Measurements from ENCODE around the gene PTBP3. TPM values are rescaled to one million over a fixed set of nuclear protein-coding genes. Genes with fewer than 3 reads are reported as not detected.
A peak's percentile ranks its signal among the peaks of the same experiment; 100 is the strongest.
"Not testable (repeated sequence)": the region's sequence is repeated elsewhere in the genome, so short reads cannot be mapped to it uniquely, and the experiment has no call there.

PTBP3 gene
- total RNA-seq, 1 experiment from 2014 or later, result 100 TPM

DNA sequence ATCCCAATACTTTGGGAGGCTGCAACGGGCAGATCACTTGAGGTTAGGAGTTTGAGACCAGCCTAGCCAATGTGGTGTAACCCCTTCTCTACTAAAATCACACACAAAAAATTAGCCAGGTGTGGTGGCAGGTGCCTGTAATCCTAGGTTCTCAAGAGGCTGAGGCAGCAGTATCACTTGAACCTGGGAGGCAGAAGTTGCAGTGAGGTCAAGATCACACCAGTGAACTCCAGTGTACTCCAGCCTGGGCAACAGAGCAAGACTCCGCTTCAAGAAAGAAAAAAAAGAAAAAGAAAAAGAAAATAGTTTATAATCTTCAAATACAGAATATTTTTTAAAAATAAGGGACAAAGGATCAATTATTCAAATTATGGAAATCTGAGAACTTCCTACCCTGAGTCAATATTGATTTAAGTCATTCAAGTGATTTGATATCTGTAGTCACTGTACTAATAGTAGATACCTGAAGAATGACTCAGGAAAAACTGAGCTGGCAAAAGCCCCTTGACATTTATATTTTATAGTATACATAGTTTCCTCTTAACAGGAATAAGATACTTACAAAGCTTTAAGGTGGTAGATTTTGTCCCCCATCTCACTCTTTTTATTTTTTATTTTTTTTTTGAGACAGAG, 61.8 kb downstream of the PTBP3 start:
- DNase-seq (ENCODE audit: low spot score) (no peak), ATAC-seq (no peak)
- no peak for TF ChIP-seq NR3C1 (CRISPR knock-in tag; conservative IDR thresholded peaks at IDR 0.05; ENCODE audit: low read depth)
- TF ChIP-seq, protein P1, sequence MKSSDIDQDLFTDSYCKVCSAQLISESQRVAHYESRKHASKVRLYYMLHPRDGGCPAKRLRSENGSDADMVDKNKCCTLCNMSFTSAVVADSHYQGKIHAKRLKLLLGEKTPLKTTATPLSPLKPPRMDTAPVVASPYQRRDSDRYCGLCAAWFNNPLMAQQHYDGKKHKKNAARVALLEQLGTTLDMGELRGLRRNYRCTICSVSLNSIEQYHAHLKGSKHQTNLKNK (CRISPR knock-in tag; IDR thresholded peaks at IDR 0.05), result no peak
- no peak for TF ChIP-seq FOXP1 (CRISPR knock-in tag; IDR thresholded peaks at IDR 0.05; ENCODE audit: borderline replicate concordance)
- TF ChIP-seq OVOL2 (CRISPR knock-in tag; IDR thresholded peaks at IDR 0.05; ENCODE audit: borderline replicate concordance), result no peak
- TF ChIP-seq ZBTB21 (CRISPR knock-in tag; IDR thresholded peaks at IDR 0.05; ENCODE audit: borderline replicate concordance), result no peak
- no peak for TF ChIP-seq IRF2 (CRISPR knock-in tag; IDR thresholded peaks at IDR 0.05; ENCODE audit: borderline replicate concordance, low read depth)
- no peaks in the 10 kb centered on the region for H3K27me3 Mint-ChIP-seq (ENCODE audit: low read depth)
- no peak overlapping the region for H3K27ac Mint-ChIP-seq
- no peaks in the 10 kb centered on the region for H3K9me3 Mint-ChIP-seq
- ChIA-PET CTCF (no interaction called here), POLR2A (no interaction called here)
- no peak overlapping the region for H3K4me3 Mint-ChIP-seq
- no peaks in the 10 kb centered on the region; the same call in 1 of the 2 replicates for H3K36me3 Mint-ChIP-seq
- H3K4me1 Mint-ChIP-seq, result peaks cover 21% of the 10 kb centered on the region

DNA sequence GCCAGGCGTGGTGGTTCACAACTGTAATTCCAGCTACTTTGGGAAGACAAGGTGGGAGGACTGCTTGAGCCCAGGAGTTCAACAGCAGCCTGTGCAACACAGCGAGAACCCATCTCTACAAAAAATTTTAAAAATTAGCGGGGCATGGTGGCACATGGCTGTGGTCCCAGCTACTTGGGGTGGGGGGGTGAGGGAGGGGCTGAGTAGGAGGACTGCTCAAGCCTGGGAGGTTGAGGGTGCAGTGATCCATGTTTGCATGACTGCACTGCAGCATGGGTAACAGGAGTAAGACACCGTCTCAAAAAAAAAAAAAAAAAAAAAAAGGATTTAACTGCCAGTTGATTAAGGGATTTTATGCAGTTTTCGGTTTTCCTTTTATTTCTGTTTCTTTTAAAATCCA, 65.0 kb downstream of the PTBP3 start:
- POLR2A ChIA-PET, result no interaction called here
- no peaks in the 10 kb centered on the region for H3K27me3 Mint-ChIP-seq (ENCODE audit: low read depth)
- H3K36me3 Mint-ChIP-seq, result no peaks in the 10 kb centered on the region; the same call in 1 of the 2 replicates
- 0 out of 2 replicates have a peak overlapping the region, but pooled peaks have one; percentile 19 for H3K27ac Mint-ChIP-seq
- H3K4me3 Mint-ChIP-seq, result no peak overlapping the region
- ATAC-seq, result no peak
- no peak for DNase-seq (ENCODE audit: low spot score)
- CTCF ChIA-PET, result interaction anchor here (0.6 kb wide), 2 partner anchors 26 to 58 kb away, joined by 3 read pairs; no protein-coding TSS in a partner anchor
- no peaks in the 10 kb centered on the region for H3K9me3 Mint-ChIP-seq
- H3K4me1 Mint-ChIP-seq, result peaks cover 13% of the 10 kb centered on the region
- TF ChIP-seq ZNF219 (CRISPR knock-in tag; IDR thresholded peaks at IDR 0.05; ENCODE audit: borderline replicate concordance), result no peak
- TF ChIP-seq FOXJ3 (CRISPR knock-in tag; IDR thresholded peaks at IDR 0.05; ENCODE audit: borderline replicate concordance), result no peak
- TF ChIP-seq, protein P2, sequence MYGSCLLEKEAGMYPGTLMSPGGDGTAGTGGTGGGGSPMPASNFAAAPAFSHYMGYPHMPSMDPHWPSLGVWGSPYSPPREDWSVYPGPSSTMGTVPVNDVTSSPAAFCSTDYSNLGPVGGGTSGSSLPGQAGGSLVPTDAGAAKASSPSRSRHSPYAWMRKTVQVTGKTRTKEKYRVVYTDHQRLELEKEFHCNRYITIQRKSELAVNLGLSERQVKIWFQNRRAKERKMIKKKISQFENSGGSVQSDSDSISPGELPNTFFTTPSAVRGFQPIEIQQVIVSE (CRISPR knock-in tag; IDR thresholded peaks at IDR 0.05; ENCODE audit: borderline replicate concordance), result no peak
- TF ChIP-seq ZNF671 (CRISPR knock-in tag; IDR thresholded peaks at IDR 0.05), result no peak
- TF ChIP-seq, protein P3, sequence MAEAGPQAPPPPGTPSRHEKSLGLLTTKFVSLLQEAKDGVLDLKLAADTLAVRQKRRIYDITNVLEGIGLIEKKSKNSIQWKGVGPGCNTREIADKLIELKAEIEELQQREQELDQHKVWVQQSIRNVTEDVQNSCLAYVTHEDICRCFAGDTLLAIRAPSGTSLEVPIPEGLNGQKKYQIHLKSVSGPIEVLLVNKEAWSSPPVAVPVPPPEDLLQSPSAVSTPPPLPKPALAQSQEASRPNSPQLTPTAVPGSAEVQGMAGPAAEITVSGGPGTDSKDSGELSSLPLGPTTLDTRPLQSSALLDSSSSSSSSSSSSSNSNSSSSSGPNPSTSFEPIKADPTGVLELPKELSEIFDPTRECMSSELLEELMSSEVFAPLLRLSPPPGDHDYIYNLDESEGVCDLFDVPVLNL (CRISPR knock-in tag; IDR thresholded peaks at IDR 0.05; ENCODE audit: borderline replicate concordance, low read depth), result no peak
- TF ChIP-seq, protein P4, sequence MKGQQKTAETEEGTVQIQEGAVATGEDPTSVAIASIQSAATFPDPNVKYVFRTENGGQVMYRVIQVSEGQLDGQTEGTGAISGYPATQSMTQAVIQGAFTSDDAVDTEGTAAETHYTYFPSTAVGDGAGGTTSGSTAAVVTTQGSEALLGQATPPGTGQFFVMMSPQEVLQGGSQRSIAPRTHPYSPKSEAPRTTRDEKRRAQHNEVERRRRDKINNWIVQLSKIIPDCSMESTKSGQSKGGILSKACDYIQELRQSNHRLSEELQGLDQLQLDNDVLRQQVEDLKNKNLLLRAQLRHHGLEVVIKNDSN (CRISPR knock-in tag; IDR thresholded peaks at IDR 0.05), result no peak
- TF ChIP-seq HMGA2 (CRISPR knock-in tag; IDR thresholded peaks at IDR 0.05), result no peak
- TF ChIP-seq MXD4 (CRISPR knock-in tag; IDR thresholded peaks at IDR 0.05; ENCODE audit: borderline replicate concordance), result no peak

- H3K36me3 Mint-ChIP-seq; ATAC-seq; H3K4me3 Mint-ChIP-seq; H3K27me3 Mint-ChIP-seq (ENCODE audit: low read depth); H3K27ac Mint-ChIP-seq; H3K9me3 Mint-ChIP-seq: not testable (repeated sequence)
- ChIA-PET CTCF (interaction anchor here (0.7 kb wide), 1 partner anchor 168 kb away, joined by 3 read pairs; no protein-coding TSS in a partner anchor), POLR2A (interaction anchor here (0.7 kb wide), 1 partner anchor 169 kb away, joined by 4 read pairs; no protein-coding TSS in a partner anchor)
- H3K4me1 Mint-ChIP-seq, result peaks cover 13% of the 10 kb centered on the region
- peak; percentile 40 for DNase-seq (ENCODE audit: low spot score)
Measured at GRCh38 chr9:112267086-112267485, 66.3 kb downstream of the PTBP3 start.

DNA sequence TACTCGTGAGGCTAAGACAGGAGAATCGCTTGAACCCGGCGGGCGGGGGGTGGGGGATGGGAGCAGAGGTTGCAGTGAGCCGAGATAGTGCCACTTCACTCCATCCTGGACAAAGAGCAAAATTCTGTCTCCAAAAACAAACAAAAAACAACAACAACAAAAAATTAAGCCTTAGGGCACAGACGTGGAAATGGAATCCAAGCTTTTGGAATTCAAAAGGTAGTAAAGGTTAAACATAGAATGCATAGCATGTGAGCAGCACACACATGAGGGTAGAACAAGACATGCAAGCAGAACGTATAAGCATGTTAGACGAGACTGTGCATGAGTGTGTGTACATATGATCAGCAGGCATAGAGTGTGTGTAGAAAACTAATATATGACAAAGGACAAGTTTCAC, 68.0 kb downstream of the PTBP3 start:
- Mint-ChIP-seq H3K4me3 (no peak overlapping the region), H3K4me1 (peaks cover 15% of the 10 kb centered on the region), H3K9me3 (no peaks in the 10 kb centered on the region), H3K27ac (no peak overlapping the region), H3K27me3 (ENCODE audit: low read depth) (no peaks in the 10 kb centered on the region), H3K36me3 (no peaks in the 10 kb centered on the region)
- DNase-seq (ENCODE audit: low spot score) (no peak), ATAC-seq (no peak)
- TF ChIP-seq FOXK1 (CRISPR knock-in tag; IDR thresholded peaks at IDR 0.05) (no peak), CREM (CRISPR knock-in tag; IDR thresholded peaks at IDR 0.05) (no peak), PREB (CRISPR knock-in tag; IDR thresholded peaks at IDR 0.05; ENCODE audit: borderline replicate concordance) (no peak), MXD4 (CRISPR knock-in tag; IDR thresholded peaks at IDR 0.05; ENCODE audit: borderline replicate concordance) (no peak), ZNF232 (CRISPR knock-in tag; IDR thresholded peaks at IDR 0.05) (no peak), TEAD1 (CRISPR knock-in tag; IDR thresholded peaks at IDR 0.05) (no peak), ZNF317 (CRISPR knock-in tag; IDR thresholded peaks at IDR 0.05; ENCODE audit: borderline replicate concordance, low read depth) (no peak), ZNF423 (CRISPR knock-in tag; IDR thresholded peaks at IDR 0.05) (no peak), ZBTB21 (CRISPR knock-in tag; IDR thresholded peaks at IDR 0.05; ENCODE audit: borderline replicate concordance) (no peak), NR3C1 (CRISPR knock-in tag; conservative IDR thresholded peaks at IDR 0.05; ENCODE audit: low read depth) (no peak), GRHL2 (CRISPR knock-in tag; IDR thresholded peaks at IDR 0.05; ENCODE audit: insufficient replicate concordance, severe bottlenecking) (no peak)
- TF ChIP-seq, protein P5, sequence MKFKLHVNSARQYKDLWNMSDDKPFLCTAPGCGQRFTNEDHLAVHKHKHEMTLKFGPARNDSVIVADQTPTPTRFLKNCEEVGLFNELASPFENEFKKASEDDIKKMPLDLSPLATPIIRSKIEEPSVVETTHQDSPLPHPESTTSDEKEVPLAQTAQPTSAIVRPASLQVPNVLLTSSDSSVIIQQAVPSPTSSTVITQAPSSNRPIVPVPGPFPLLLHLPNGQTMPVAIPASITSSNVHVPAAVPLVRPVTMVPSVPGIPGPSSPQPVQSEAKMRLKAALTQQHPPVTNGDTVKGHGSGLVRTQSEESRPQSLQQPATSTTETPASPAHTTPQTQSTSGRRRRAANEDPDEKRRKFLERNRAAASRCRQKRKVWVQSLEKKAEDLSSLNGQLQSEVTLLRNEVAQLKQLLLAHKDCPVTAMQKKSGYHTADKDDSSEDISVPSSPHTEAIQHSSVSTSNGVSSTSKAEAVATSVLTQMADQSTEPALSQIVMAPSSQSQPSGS (CRISPR knock-in tag; IDR thresholded peaks at IDR 0.05; ENCODE audit: borderline replicate concordance, low read depth), result no peak
- ChIA-PET POLR2A (no interaction called here), CTCF (no interaction called here)
